Parathyroid adenoma (tissue), 2 donors: ENCODE results near the gene EFCC1.

Experiments used
- H2AFZ ChIP-seq: fragments of 300-600 bp; sonication (generic); one replicate; pipeline ENCODE4 v1.7.0; 2017; ENCODE audit warnings: antibody characterized with exemption, mild to moderate bottlenecking
- H3K27ac ChIP-seq: fragments of 300-600 bp; sonication (generic); one replicate; pipeline ENCODE4 v1.7.0; 2017
- H3K27me3 ChIP-seq: fragments of 300-600 bp; sonication (generic); one replicate; pipeline ENCODE4 v1.7.0; 2017; ENCODE audit warnings: low read length; ENCODE audit not compliant: control insufficient read depth, insufficient read depth
- H3K36me3 ChIP-seq: fragments of 300-600 bp; sonication (generic); one replicate; pipeline ENCODE4 v1.7.0; 2017; ENCODE audit warnings: low read length; ENCODE audit not compliant: control insufficient read depth, insufficient read depth
- H3K4me1 ChIP-seq: fragments of 300-600 bp; sonication (generic); one replicate; pipeline ENCODE4 v1.7.0; 2017; ENCODE audit warnings: control low read depth
- H3K4me2 ChIP-seq: fragments of 300-600 bp; sonication (generic); one replicate; pipeline ENCODE4 v1.7.0; 2017; ENCODE audit warnings: low read length
- H3K4me3 ChIP-seq: fragments of 300-600 bp; sonication (generic); one replicate; pipeline ENCODE4 v1.7.0; 2017; ENCODE audit warnings: low read depth, low read length
- H3K79me2 ChIP-seq: fragments of 300-600 bp; sonication (generic); one replicate; pipeline ENCODE4 v1.7.0; 2017; ENCODE audit warnings: control low read depth
- H3K9ac ChIP-seq: fragments of 300-600 bp; sonication (generic); one replicate; pipeline ENCODE4 v1.7.0; 2017; ENCODE audit warnings: mild to moderate bottlenecking
- H3K9me3 ChIP-seq: fragments of 300-600 bp; sonication (generic); one replicate; pipeline ENCODE4 v1.7.0; 2017; ENCODE audit warnings: low read length; ENCODE audit not compliant: control insufficient read depth
- CTCF ChIP-seq: fragments of 300-600 bp; sonication (generic); IDR thresholded peaks from one replicate; pipeline ENCODE4 v1.7.0; 2017; ENCODE audit warnings: antibody characterized with exemption, mild to moderate bottlenecking
- donor health status: primary hyperparathyroidism.

Gene EFCC1, protein sequence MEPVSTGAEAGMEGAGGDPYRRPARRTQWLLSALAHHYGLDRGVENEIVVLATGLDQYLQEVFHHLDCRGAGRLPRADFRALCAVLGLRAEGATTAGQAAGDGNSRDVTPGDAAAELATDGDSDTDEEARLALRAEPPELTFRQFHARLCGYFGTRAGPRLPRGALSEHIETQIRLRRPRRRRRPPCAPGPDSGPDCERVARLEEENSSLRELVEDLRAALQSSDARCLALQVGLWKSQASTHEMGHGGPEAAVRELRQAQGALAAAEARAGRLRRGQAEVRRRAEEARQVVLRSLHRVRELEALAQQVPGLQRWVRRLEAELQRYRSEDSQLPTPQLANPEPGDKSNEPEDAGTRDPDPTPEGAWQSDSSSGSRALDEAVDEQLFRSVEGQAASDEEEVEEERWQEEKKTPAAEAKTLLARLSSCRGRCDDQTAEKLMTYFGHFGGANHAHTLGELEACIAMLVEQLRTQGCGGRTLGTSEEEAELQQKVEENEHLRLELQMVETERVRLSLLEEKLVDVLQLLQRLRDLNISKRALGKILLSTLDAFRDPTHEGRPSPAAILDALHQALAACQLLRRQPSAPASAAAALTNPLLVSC

GRCh38 chr3:129001101-129001805 lies at the start of gene EFCC1:
Gene EFCC1, plus strand, starts transcription at chr3:129001304. Its CDS starts 325 bp downstream, at chr3:129001629.
- TF ChIP-seq CTCF: no peak
- Histone ChIP-seq H3K27ac (peak within 1 kb of the TSS; percentile 41), H3K4me2 (peak within 1 kb of the TSS; percentile 79), H3K27me3 (no peaks in the 10 kb centered on the region), H3K36me3 (no peaks in the 10 kb centered on the region), H3K9me3 (no peaks in the 10 kb centered on the region), H3K9ac (no peak within 1 kb of the TSS), H3K4me3 (peak within 1 kb of the TSS; percentile 60), H3K4me1 (peaks cover 13% of the 10 kb centered on the region), H2AFZ (peak within 1 kb of the TSS; percentile 79), H3K79me2 (no peaks in the 10 kb centered on the region)

DNA sequence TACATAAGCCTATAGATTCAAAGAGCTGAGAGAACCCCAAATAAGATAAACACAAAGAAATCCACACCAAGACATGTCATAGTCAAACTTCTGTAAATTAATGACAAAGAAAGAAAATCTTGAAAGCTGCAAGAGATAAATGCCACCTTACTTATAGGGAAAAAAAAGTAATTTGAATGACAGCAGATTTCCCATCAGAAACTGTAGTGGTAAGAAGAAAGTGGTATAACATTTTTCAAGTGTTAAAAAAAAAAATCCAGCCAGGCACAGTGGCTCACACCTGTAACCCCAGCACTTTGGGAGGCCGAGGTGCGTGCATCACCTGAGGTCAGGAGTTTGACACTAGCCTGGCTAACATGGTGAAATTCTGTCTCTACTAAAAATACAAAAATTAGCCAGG lies 44.7 kb upstream of the EFCC1 start:
- Histone ChIP-seq H3K4me3 (no peak overlapping the region), H3K9me3 (no peaks in the 10 kb centered on the region), H3K4me2 (no peak overlapping the region), H3K27me3 (no peaks in the 10 kb centered on the region), H2AFZ (no peak overlapping the region), H3K27ac (no peak overlapping the region), H3K4me1 (no peaks in the 10 kb centered on the region), H3K36me3 (no peaks in the 10 kb centered on the region), H3K9ac (no peak overlapping the region), H3K79me2 (no peaks in the 10 kb centered on the region)
- TF ChIP-seq CTCF: no peak

DNA sequence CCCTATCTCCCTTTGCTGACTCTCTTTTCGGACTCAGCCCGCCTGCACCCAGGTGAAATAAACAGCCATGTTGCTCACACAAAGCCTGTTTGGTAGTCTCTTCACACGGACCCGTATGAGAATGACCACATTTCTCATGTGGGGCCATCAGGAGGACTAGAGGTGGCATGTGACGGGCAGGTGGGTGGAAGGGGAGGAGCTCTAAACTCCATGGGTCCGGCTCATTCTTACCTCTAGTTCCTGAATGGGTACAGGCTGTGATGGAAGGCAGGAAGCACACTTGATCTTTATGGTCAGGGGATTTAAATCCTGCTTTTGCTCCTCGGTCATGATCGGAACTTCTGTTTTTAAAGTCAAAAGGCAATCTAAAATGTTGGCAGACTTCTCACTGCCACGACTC lies 35.8 kb upstream of the EFCC1 start:
- no peaks in the 10 kb centered on the region for H3K9me3 ChIP-seq
- no peaks in the 10 kb centered on the region for H3K4me1 ChIP-seq
- no peaks in the 10 kb centered on the region for H3K27me3 ChIP-seq
- no peak overlapping the region for H3K4me3 ChIP-seq
- H3K4me2 ChIP-seq: no peak overlapping the region
- H3K27ac ChIP-seq: no peak overlapping the region
- H3K9ac ChIP-seq: no peak overlapping the region
- H2AFZ ChIP-seq: no peak overlapping the region
- TF ChIP-seq CTCF: no peak
- no peaks in the 10 kb centered on the region for H3K36me3 ChIP-seq
- H3K79me2 ChIP-seq: no peaks in the 10 kb centered on the region

GRCh38 chr3:128965818-128966217 lies 35.3 kb upstream of the EFCC1 start:
- H3K36me3 ChIP-seq: no peaks in the 10 kb centered on the region
- no peak overlapping the region for H3K27ac ChIP-seq
- H3K4me3 ChIP-seq: no peak overlapping the region
- no peaks in the 10 kb centered on the region for H3K4me1 ChIP-seq
- no peak overlapping the region for H3K4me2 ChIP-seq
- no peaks in the 10 kb centered on the region for H3K9me3 ChIP-seq
- no peak overlapping the region for H2AFZ ChIP-seq
- no peak for TF ChIP-seq CTCF
- H3K9ac ChIP-seq: no peak overlapping the region
- H3K79me2 ChIP-seq: no peaks in the 10 kb centered on the region
- H3K27me3 ChIP-seq: no peaks in the 10 kb centered on the region
